CD1c-positive myeloid dendritic cell (primary cell): ENCODE data around the gene CAMTA1.

Experiments used
- DNase-seq: peaks from one replicate; pipeline ENCODE4 v3.0.0-alpha.2; 2016; ENCODE audit errors: extremely low spot score

Gene CAMTA1

GRCh38 chr1:7339014-7339413 is 553.8 kb downstream of the CAMTA1 start:
- DNase-seq = no peak

- DNase-seq = no peak
Observed at GRCh38 chr1:7339953-7340352, 554.7 kb downstream of the CAMTA1 start.

GRCh38 chr1:7341145-7341905 is 556.1 kb downstream of the CAMTA1 start:
- no peak for DNase-seq

GRCh38 chr1:7343882-7344281 is 558.6 kb downstream of the CAMTA1 start:
- DNase-seq = no peak

GRCh38 chr1:7344299-7344698 is 559.0 kb downstream of the CAMTA1 start:
- no peak for DNase-seq

GRCh38 chr1:7345516-7345915 is 560.3 kb downstream of the CAMTA1 start:
- no peak for DNase-seq

- DNase-seq = no peak
Observed at GRCh38 chr1:7346070-7346596, 560.9 kb downstream of the CAMTA1 start.

GRCh38 chr1:7346600-7347570 is 561.6 kb downstream of the CAMTA1 start:
- no peak for DNase-seq

GRCh38 chr1:7348073-7348472 is 562.8 kb downstream of the CAMTA1 start:
- DNase-seq = no peak

- no peak for DNase-seq
Observed at GRCh38 chr1:7348580-7348979, 563.3 kb downstream of the CAMTA1 start.

GRCh38 chr1:7350804-7351203 is 565.5 kb downstream of the CAMTA1 start:
- no peak for DNase-seq

- DNase-seq = no peak
Observed at GRCh38 chr1:7351649-7352048, 566.4 kb downstream of the CAMTA1 start.

GRCh38 chr1:7352364-7352763 is 567.1 kb downstream of the CAMTA1 start:
- DNase-seq = no peak

GRCh38 chr1:7352974-7353373 is 567.7 kb downstream of the CAMTA1 start:
- DNase-seq = no peak

- DNase-seq = no peak
Observed at GRCh38 chr1:7355646-7356045, 570.4 kb downstream of the CAMTA1 start.

GRCh38 chr1:7356079-7356478 is 570.8 kb downstream of the CAMTA1 start:
- no peak for DNase-seq

- DNase-seq = no peak
Observed at GRCh38 chr1:7358425-7358824, 573.2 kb downstream of the CAMTA1 start.

GRCh38 chr1:7360526-7360925 is 575.3 kb downstream of the CAMTA1 start:
- DNase-seq = no peak

GRCh38 chr1:7362947-7363346 is 577.7 kb downstream of the CAMTA1 start:
- no peak for DNase-seq

- no peak for DNase-seq
Observed at GRCh38 chr1:7363450-7363849, 578.2 kb downstream of the CAMTA1 start.

GRCh38 chr1:7365706-7366105 is 580.5 kb downstream of the CAMTA1 start:
- no peak for DNase-seq

GRCh38 chr1:7366286-7366954 is 581.2 kb downstream of the CAMTA1 start:
- no peak for DNase-seq
